Thyroid gland (tissue), 4 donors: ENCODE results near the gene GPRC5A.

Source experiments
- POLR2A ChIP-seq, 2 donors: fragments of 450-650 bp; IDR thresholded peaks; one replicate each; pipeline ENCODE4 v1.6.1; 2017; ENCODE audit warnings: antibody characterized with exemption in 2 of 2, mild to moderate bottlenecking in 2 of 2, moderate library complexity in 1 of 2
- TF ChIP-seq, protein P1 (sequence below), 6 experiments: fragments of 200-600 bp in 3 of 6; fragments of 450-650 bp in 3 of 6; sonication (generic) in 3 of 6; IDR thresholded peaks; one replicate each; pipeline ENCODE4 v1.5.1; 2016 to 2019; ENCODE audit warnings: antibody characterized with exemption in 6 of 6, mild to moderate bottlenecking in 2 of 6, inconsistent platforms in 1 of 6, moderate library complexity in 1 of 6

GRCh38 chr12:12938541-12938940, 47.2 kb downstream of the GPRC5A start:
- TF ChIP-seq, protein P1, sequence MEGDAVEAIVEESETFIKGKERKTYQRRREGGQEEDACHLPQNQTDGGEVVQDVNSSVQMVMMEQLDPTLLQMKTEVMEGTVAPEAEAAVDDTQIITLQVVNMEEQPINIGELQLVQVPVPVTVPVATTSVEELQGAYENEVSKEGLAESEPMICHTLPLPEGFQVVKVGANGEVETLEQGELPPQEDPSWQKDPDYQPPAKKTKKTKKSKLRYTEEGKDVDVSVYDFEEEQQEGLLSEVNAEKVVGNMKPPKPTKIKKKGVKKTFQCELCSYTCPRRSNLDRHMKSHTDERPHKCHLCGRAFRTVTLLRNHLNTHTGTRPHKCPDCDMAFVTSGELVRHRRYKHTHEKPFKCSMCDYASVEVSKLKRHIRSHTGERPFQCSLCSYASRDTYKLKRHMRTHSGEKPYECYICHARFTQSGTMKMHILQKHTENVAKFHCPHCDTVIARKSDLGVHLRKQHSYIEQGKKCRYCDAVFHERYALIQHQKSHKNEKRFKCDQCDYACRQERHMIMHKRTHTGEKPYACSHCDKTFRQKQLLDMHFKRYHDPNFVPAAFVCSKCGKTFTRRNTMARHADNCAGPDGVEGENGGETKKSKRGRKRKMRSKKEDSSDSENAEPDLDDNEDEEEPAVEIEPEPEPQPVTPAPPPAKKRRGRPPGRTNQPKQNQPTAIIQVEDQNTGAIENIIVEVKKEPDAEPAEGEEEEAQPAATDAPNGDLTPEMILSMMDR (IDR thresholded peaks at IDR 0.05) = no peak
- TF ChIP-seq POLR2A (IDR thresholded peaks at IDR 0.05) = no peak
